ENCODE data around the gene CACNA1H.

CACNA1H gene

GRCh38 chr16:1159325-1159972 is 6.5 kb downstream of the CACNA1H start:
- no peak for FAIRE-seq

GRCh38 chr16:1159973-1160772 is 7.3 kb downstream of the CACNA1H start:
- no peak for FAIRE-seq

DNA sequence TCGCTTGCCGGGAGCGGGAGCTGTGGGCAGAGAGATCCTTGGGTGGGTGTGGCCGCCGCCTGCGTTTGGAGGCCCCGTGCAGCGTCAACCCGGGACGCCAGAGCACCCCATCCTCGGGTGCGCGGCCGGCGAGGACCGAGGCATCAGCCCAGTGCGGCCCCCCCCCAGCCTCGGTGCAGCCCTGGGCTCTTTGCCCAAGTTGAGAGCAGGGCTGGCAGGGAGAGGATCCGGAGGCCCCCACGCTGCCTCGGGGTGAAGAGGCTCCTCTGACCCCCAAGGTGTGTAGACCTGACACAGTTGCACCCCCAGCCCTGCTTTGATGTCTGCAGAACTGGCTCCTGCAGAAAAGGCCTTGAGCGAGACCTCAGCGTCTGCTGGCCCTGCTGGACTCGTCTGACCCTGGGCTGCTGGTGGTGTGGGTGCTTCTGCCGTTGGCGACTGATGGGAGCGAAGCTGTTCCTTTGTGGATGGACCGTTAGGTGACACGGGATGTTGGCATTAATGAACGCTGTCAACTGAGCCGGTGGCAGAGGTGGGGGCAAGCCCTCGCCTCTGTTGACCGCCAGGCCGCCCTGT is 8.0 kb downstream of the CACNA1H start:
- FAIRE-seq: no peak

- no peak for FAIRE-seq
Observed at GRCh38 chr16:1162701-1163566, 10.0 kb downstream of the CACNA1H start.

DNA sequence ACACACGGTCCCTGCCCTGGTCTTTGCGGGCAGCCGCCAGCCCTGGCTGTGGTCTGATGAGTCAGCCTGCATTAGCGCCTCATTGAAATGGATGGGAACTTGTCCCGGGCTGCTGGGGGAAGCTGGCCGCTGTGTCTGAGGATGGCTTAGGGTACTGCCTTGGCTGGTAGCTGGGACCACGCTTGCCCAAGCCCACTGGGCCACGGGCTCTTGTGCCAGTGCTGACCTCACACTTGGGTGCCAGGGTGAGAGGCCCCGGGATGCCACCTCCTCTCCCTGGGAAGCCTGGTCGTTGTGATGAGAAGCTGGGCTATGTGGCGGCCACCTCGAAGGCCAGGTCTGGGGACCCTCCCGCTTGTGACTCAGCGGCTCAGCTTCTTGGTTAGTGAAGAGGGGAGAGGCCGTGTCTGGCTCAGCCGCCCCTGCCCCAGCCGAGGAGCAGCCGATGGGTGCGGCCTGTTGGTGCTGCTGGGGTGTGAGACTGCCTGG is 10.7 kb downstream of the CACNA1H start:
- no peak for FAIRE-seq

- no peak for FAIRE-seq
Observed at GRCh38 chr16:1164382-1164781, 11.5 kb downstream of the CACNA1H start.

- FAIRE-seq: no peak
Observed at GRCh38 chr16:1164975-1165374, 12.1 kb downstream of the CACNA1H start.

DNA sequence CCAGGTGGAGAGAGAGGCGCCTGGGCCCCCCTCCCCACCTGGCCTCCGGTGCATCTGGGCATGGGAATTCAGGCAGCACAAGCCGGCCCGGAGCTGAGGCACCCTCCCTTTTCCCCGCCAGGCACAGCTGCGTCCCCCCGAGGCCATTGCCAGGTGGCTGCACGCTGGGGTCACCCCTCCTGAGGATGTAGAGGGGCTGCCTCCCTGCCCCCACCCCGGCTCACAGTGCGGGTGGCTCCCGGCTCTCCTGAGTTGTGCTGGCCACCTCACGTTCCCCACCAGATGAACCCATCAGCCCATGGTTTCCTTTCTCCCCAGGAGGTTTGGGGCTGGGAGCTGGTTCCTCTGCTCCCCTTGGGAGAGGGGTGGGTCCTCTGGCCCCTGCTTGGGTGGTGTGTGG is 12.6 kb downstream of the CACNA1H start:
- FAIRE-seq: no peak

- FAIRE-seq: no peak
Observed at GRCh38 chr16:1167276-1168107, 14.6 kb downstream of the CACNA1H start.

DNA sequence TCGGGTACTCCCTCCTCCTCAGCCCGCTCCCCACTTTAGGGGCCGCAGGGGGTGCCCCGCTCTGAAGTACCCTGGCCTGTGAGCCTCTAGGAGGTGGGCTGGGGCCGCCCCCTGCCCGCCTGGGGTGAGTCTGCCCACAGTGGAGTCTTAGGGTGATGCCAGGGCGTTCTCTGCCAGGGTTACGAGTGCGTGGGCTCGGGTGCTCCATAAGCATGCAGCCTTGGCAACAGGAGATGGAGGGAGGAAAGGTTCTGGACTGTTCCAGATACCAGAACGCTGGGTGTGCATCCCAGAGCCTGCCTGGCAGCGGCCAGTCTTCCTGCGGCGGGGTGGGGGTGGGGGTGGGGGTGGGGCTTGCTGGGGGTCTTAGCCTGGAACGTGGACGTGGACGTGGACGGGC is 15.9 kb downstream of the CACNA1H start:
- no peak for FAIRE-seq

GRCh38 chr16:1169285-1170075 is 16.6 kb downstream of the CACNA1H start:
- FAIRE-seq: no peak

GRCh38 chr16:1170076-1170418 is 17.1 kb downstream of the CACNA1H start:
- FAIRE-seq: no peak

DNA sequence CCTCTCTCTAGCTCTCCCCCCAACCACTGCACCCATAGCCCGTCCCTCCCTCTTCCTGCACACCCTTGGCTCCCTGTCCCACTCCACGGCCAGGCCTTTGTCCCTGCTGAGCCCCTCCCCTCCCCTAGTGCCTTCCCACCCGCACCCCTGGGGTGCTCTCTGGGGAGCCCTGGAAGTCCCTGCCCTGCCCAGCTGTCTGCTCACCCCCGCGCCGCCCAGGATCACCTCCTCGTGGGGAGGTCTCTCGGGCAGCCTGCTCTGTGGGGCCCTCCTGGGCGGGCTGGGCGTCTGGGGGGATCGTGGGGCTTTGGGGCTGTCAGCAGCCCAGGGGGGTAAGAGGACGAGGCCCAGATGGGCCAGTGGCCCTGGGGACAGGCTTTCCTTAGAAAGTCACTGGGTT is 18.1 kb downstream of the CACNA1H start:
- FAIRE-seq: no peak

GRCh38 chr16:1171854-1172428 is 19.0 kb downstream of the CACNA1H start:
- no peak for FAIRE-seq

GRCh38 chr16:1172651-1173050 is 19.7 kb downstream of the CACNA1H start:
- FAIRE-seq: no peak

- FAIRE-seq: no peak
Observed at GRCh38 chr16:1173788-1174451, 21.0 kb downstream of the CACNA1H start.

DNA sequence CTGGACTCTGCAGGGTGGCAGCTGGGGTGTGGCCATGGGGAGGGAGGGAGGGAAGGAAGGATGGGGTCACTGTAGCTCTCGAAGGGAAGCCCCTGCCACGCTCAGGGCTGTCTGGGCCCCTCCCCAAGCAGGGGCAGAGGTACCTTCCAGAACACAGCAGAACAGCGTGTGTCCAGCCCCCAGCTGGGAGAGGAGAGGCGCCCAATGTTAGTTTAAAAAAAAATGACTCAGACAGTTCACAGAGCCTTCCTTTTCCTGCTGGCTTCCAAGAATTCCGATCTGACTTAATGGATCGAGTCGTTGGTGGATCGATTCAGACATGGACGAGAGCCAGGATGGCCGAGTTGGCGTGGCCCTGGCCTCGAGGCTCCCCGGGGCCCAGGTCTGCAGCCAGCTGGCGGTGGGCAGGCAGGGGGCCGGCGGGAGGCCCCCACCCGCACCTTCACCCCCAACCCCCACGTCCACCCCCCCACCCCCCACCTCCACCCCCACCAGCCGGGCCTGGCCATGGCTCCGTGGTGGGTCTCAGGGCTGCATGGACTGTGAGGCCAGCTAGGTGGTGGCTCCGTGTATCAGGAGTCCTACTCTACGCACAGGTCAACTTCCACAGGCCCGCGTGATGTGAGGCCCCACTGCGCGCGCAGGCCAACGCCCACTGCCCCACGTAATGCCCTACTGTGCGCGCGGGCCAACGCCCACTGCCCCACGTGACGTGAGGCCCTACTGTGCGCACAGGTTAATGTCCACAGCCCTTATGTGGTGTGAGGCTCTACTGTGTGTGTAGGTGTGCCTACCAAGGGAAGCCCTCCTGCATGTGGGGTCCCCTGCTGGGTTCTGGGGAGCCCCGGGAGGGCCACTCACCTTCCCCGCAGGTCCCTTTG is 21.8 kb downstream of the CACNA1H start:
- FAIRE-seq: no peak

DNA sequence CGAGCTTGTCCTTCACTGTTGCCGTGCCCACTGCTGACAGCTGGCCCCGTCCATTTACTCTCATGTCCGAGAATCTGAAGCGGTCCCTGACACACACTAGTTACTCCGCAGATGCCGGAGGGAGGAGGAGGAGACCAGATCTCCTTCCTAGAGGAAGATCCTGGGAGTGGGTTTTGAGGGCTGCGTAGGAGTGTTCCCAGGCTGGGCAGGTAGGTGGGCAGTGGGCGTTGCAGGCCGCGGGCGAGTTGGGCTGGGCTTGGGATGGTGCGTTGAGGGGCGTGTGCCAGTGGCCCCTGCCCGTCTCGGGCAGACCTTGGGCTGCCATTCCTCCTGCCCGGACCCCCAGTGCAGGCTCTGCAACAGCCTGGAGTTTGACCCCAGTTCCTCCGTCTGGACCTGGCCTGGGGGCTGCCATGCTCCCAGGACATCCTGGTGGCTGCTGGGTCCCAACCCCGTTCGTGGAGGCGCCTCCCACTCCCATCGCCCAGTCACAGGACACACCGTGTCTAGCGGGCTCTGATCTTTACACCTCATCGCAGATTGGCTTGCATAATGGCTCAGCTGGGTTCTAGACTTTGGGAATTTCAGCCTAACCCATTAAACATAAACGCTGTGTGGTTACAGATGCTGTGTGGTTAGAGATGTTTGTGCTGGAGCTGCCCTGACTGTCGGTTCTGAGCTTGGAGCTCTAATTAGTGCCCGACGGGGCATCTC is 22.8 kb downstream of the CACNA1H start:
- FAIRE-seq: no peak
